Subcutaneous abdominal adipose tissue (tissue), 5 donors: ENCODE results near the gene ALG8.
A peak's percentile ranks its signal among the peaks of the same experiment; 100 is the strongest.
"Not testable (repeated sequence)": the region's sequence is repeated elsewhere in the genome, so short reads cannot be mapped to it uniquely, and the experiment has no call there.

Source experiments
- H3K27ac ChIP-seq: one replicate; pipeline ENCODE4 v1.7.0; 2013; ENCODE audit warnings: low read depth, mild to moderate bottlenecking, inconsistent platforms, low read length, moderate library complexity
- H3K27me3 ChIP-seq, 5 donors: one replicate each; pipeline ENCODE4 v1.7.0; 2013; ENCODE audit warnings: low read length in 5 of 5, inconsistent platforms in 1 of 5; ENCODE audit not compliant: control insufficient read depth in 5 of 5, insufficient read depth in 4 of 5
- H3K36me3 ChIP-seq, 5 donors: one replicate each; pipeline ENCODE4 v1.7.0; 2013; ENCODE audit warnings: low read length in 5 of 5; ENCODE audit not compliant: control insufficient read depth in 5 of 5, insufficient read depth in 5 of 5
- H3K4me1 ChIP-seq, 5 donors: one replicate each; pipeline ENCODE4 v1.7.0; 2013; ENCODE audit warnings: low read length in 5 of 5, mild to moderate bottlenecking in 3 of 5, moderate library complexity in 1 of 5; ENCODE audit not compliant: control insufficient read depth in 5 of 5, insufficient read depth in 5 of 5
- H3K4me3 ChIP-seq, 5 donors: one replicate each; pipeline ENCODE4 v1.7.0; 2013; ENCODE audit warnings: low read length in 5 of 5, low read depth in 1 of 5
- H3K9ac ChIP-seq, 5 donors: one replicate each; pipeline ENCODE4 v1.7.0; 2013; ENCODE audit warnings: low read length in 5 of 5, mild to moderate bottlenecking in 4 of 5, moderate library complexity in 3 of 5
- H3K9me3 ChIP-seq, 5 donors: one replicate each; pipeline ENCODE4 v1.7.0; 2013; ENCODE audit warnings: low read length in 5 of 5; ENCODE audit not compliant: control insufficient read depth in 5 of 5
- donor health status: healthy.
- donor health status: healthy.
- donor health status: healthy.
- donor health status: healthy.
- donor health status: healthy.

Gene ALG8

DNA sequence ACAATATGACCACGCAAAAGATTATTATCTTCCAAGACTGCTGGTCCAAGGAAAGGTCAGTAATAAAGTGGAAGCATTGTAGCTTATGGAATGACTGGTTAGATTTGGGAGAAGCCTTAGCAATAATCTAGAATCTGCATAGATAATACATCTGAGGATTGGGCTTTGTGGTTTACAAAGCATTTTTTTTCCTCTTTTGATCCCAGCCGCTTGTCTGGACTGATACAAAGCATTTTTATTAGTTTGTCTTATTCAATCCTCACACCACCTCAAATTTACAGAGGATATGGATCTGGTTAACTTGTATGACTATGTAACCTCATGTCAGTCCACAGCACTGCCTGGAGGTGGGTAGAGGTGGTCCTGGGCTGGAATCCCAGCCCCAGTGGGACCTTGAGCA is 76.8 kb downstream of the ALG8 start:
- peaks cover 0 to 5% (median 4%) of the 10 kb centered on the region in 5 donors for H3K36me3 ChIP-seq
- H3K4me3 ChIP-seq: no peak overlapping the region
- no peak overlapping the region for H3K9ac ChIP-seq
- H3K9me3 ChIP-seq: no peaks in the 10 kb centered on the region
- H3K27me3 ChIP-seq: no peaks in the 10 kb centered on the region
- peaks cover 0 to 47% (median 38%) of the 10 kb centered on the region in 5 donors for H3K4me1 ChIP-seq
- H3K27ac ChIP-seq: peak overlapping the region; percentile 81

DNA sequence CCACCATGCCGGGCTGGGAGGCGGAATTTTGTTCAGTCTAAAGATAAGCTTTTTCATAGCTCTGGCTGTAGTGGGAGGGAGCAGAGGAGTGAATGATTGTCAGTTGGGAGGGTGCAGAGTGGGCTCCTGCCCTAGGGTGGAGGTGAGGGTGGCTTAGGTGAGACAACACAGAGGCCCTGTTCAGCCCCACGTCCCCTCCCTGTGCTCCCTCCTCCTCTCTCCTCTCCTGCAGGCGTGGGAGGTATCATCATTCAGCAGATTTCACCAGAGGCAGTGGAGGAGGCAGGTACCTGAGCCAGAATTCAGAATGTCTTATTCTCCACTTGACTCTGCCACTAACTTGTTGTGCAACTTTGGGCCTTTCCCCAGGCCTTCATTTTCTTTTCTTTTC is 77.5 kb downstream of the ALG8 start:
- peak overlapping the region; percentile 89 for H3K27ac ChIP-seq
- H3K4me3 ChIP-seq: peak overlapping the region in 1 of 5 donors; percentile 20
- H3K27me3 ChIP-seq: no peaks in the 10 kb centered on the region
- no peaks in the 10 kb centered on the region for H3K36me3 ChIP-seq
- H3K9ac ChIP-seq: no peak overlapping the region
- H3K4me1 ChIP-seq: peaks cover 0 to 48% (median 41%) of the 10 kb centered on the region in 5 donors
- H3K9me3 ChIP-seq: no peaks in the 10 kb centered on the region

DNA sequence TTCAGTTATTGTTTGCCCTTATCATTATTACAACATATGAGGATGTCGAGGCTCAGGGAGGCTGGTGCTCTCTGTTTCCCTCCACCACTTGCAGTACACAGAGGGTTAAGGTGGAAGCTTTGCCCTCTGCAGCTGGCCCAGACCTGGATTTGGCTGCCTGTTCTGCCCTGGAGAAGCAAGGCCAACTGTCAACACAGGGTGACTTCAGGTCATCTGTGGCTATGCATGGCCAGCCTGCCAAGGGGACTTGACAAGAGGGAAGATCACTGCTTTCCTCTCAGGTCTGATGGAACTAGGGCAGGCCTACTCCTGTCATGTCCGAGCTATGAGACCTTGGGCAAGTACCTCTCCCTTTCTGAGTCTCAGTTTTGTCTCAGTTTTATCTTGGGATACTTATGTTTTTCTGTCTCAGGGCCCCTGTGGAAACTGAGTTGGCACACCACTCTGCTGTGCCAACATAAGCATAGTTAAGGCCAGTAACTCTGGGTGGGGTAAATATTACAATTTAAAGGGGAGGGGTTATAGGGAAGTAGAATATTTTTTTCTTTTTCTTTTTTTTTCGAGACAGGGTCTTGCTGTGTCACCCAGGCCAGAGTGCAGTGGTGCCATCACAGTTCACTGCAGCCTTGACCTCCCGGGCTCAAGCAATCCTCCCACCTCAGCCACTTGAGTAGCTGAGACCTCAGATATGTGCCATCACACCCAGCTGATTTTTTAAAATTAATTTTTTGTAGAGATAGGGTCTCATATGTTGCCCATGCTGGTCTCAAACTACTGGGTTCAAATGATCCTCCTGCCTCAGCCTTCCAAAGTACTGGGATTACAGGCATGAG is 78.1 kb downstream of the ALG8 start:
- H3K36me3 ChIP-seq: no peaks in the 10 kb centered on the region
- H3K27me3 ChIP-seq: no peaks in the 10 kb centered on the region
- peak overlapping the region in 1 of 5 donors; percentile 23 for H3K9ac ChIP-seq
- peak overlapping the region; percentile 89 for H3K27ac ChIP-seq
- peaks cover 0 to 53% (median 42%) of the 10 kb centered on the region in 5 donors for H3K4me1 ChIP-seq
- no peaks in the 10 kb centered on the region for H3K9me3 ChIP-seq
- H3K4me3 ChIP-seq: no peak overlapping the region

DNA sequence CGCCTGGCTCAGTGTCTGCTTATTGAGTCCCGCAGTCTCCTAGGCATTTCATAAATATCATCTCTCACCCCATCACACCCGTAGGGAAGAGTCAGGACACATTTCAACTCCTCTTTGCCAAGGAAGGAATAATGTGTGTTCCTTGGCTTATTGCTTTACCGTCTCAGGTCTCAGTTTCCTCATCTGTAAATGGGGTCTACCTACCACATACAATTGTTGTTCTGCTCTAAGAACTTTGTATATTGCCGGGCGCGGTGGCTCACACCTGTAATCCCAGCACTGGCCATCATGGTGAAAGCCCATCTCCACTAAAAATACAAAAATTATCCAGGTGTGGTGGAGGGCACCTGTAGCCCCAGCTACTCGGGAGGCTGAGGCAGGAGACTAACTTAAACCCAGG is 78.9 kb downstream of the ALG8 start:
- no peaks in the 10 kb centered on the region for H3K27me3 ChIP-seq
- H3K9me3 ChIP-seq: no peaks in the 10 kb centered on the region
- no peaks in the 10 kb centered on the region for H3K36me3 ChIP-seq
- peaks cover 2 to 56% (median 45%) of the 10 kb centered on the region in 5 donors for H3K4me1 ChIP-seq
- H3K4me3 ChIP-seq: no peak overlapping the region
- H3K27ac ChIP-seq: peak overlapping the region; percentile 89
- no peak overlapping the region for H3K9ac ChIP-seq

DNA sequence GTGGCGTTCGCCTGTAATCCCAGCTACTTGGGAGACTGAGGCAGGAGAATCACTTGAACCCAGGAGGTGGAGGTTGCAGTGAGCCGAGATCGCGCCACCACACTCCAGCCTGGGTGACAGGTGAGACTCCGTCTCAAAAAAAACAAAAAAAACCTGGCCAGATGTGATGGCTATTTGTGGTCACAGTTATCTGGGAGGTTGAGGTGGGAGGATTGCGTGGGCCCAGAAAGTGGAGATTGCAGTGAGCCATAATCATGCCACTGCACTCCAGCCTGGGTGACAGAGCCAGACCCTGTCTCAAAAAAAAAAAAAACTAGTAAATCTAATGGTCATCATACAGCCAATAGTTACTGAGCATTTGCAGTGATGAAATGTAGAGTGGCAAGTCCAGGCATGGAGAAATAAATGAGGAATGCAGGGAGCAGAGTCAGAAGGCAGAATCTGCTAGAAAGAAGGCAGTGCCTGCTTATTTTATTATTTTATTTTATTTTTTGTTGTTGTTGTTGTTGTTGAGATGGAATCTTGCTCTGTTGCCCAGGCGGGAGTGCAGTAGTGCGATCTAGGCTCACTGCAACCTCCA is 79.6 kb downstream of the ALG8 start:
- Histone ChIP-seq H3K4me1 (peaks cover 5 to 56% (median 48%) of the 10 kb centered on the region in 5 donors), H3K27ac (peak overlapping the region; percentile 89)
- H3K27me3 ChIP-seq, H3K4me3 ChIP-seq, H3K9ac ChIP-seq, H3K9me3 ChIP-seq, H3K36me3 ChIP-seq: not testable (repeated sequence)

DNA sequence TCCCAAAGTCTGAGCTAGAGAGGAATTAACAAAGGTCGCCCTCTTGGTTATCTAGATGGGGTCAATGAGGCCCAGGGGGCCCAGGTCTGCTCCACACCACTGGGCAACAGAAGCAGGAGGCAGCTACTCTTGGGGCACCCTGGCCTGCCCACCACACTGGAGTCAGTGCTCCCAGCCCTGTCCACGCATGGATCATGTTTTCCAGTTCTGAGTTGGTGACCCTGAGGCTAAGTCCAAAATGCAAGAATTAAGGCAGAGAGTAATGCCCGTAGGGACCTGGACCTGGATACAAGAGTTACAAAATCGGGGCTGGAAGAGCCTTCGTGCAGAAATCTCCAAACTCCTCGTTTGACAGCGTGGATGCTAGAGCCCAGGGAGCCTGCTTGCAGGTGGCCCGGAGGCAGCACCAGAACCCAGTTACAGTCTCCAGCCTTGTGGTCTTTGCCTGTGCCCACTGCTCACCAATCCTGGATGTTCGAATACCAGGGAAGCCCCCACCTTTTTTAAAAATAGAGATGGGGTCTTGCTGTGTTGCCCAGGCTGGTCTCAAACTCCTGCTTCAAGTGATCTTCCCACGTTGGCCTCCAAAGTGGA is 81.9 kb downstream of the ALG8 start:
- Histone ChIP-seq H3K9me3 (no peaks in the 10 kb centered on the region), H3K27ac (peak overlapping the region; percentile 32), H3K4me1 (peaks cover 5 to 54% (median 42%) of the 10 kb centered on the region in 5 donors), H3K27me3 (no peaks in the 10 kb centered on the region), H3K4me3 (no peak overlapping the region), H3K36me3 (no peaks in the 10 kb centered on the region), H3K9ac (no peak overlapping the region)

DNA sequence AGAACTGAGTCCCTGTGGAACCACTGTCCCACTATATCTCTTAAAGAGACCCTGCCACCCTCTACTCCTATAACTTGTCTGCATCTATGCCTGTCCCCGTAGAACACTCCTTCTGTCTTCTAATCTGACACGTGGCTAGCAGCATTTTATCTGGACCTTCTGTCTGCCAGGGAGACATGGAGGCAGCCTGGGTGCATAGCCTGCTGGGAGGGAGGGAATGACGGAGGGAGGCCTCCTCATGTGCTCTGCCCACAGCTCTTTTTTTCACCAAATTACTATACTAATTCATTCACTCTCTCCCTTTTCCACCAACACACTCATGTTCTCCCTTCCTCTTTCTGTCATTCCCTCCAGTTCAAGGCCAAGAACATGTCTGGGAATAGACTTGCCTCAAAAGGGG is 83.3 kb downstream of the ALG8 start:
- Histone ChIP-seq H3K27ac (no peak overlapping the region), H3K4me3 (peak overlapping the region in 1 of 5 donors; percentile 37), H3K36me3 (no peaks in the 10 kb centered on the region), H3K9ac (peak overlapping the region in 1 of 5 donors; percentile 42), H3K4me1 (peaks cover 2 to 49% (median 34%) of the 10 kb centered on the region in 5 donors), H3K9me3 (no peaks in the 10 kb centered on the region), H3K27me3 (no peaks in the 10 kb centered on the region)

DNA sequence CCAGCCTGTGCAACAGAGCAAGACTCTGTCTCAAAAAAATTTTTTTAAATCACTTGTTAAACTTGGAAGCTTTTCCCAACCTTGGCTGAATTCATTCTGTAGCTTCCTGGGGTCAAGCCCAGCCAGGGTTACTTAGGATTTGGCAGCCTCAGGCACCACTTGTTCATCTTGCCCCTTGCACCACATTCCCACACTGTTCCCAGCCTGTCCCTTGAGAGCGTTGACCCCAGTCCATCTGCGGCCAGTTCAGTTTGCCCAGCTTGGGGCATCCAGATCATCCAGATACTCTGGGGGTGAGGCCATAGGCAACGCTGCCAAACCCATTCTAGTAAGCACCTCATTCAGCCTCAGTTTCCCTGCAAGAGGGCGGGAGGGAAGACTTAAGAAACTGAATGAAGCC is 84.5 kb downstream of the ALG8 start:
- no peaks in the 10 kb centered on the region for H3K36me3 ChIP-seq
- H3K27me3 ChIP-seq: no peaks in the 10 kb centered on the region
- peaks cover 2 to 48% (median 27%) of the 10 kb centered on the region in 5 donors for H3K4me1 ChIP-seq
- no peaks in the 10 kb centered on the region for H3K9me3 ChIP-seq
- H3K27ac ChIP-seq: peak overlapping the region; percentile 41
- H3K9ac ChIP-seq: peak overlapping the region in 1 of 5 donors; percentile 12
- no peak overlapping the region for H3K4me3 ChIP-seq

DNA sequence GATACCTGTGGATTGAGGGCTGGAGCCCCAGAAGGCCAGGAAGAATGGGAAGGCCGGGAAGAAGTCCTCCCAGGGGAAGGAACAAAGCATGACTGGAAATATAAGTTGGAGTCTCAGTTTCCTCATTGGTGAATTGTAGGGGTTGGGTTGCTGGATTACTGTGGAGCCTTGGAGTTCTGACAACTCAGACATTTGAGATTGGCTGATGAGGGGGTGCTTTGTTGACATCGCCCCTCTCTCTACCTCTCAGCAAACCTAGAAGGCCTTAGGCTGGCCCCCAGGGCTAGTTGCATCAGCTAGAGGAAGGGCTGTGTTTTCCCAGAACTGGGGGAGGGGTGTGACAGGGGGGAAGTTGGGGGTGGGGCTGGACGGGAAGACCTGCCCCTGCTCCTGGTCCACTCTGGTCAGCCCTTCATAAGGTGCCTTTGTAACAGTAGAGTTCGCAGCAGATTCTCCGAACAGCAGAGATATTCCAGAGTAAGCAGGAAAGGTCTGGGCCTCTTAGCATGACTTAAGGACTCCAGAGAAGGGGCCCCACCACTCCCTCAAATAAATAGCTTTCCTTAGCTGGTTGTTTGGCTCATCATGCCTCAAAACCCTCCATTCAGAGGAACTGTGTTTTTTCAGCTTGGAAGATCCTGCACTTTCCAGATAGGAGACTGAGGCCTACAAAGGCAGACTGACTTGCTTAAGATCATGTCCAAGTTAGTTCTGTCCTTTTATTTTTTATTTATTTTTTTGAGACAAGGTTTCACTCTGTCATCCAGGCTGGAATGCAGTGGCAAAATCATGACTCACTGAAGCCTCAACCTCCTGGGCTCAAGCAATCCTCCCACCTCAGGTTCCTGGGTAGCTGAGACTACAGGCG is 88.2 kb downstream of the ALG8 start:
- Histone ChIP-seq H3K27ac (peak overlapping the region; percentile 54), H3K9ac (peak overlapping the region in 1 of 5 donors; percentile 64), H3K4me1 (peaks cover 5 to 45% (median 26%) of the 10 kb centered on the region in 5 donors), H3K36me3 (no peaks in the 10 kb centered on the region), H3K4me3 (no peak overlapping the region), H3K9me3 (no peaks in the 10 kb centered on the region), H3K27me3 (no peaks in the 10 kb centered on the region)
